Measurements from ENCODE around the gene ALDH3A2.

Gene ALDH3A2

GRCh38 chr17:19654896-19655295 is 6.3 kb downstream of the ALDH3A2 start:
- POLR2A ChIA-PET: no interaction called here
- no peaks in the 10 kb centered on the region for H3K9me3 ChIP-seq (ENCODE audit: control extremely low read depth in 1 of 5, control insufficient read depth in 4 of 5, insufficient read depth in 2 of 5, low read depth in 1 of 5, low read length in 4 of 5)
- peak in 2 of 3 donors; percentile 72 to 74 for DNase-seq
- no peak overlapping the region for H3K4me3 ChIP-seq (ENCODE audit: control insufficient read depth in 1 of 7, extremely low read depth in 1 of 7, insufficient read depth in 4 of 7, low read depth in 2 of 7, low read length in 6 of 7)
- H3K27ac ChIP-seq (ENCODE audit: insufficient read depth in 1 of 2, low read depth in 1 of 2, low read length in 2 of 2, poor library complexity in 1 of 2, severe bottlenecking in 2 of 2): no peak overlapping the region
- peaks cover 0 to 16% (median 3%) of the 10 kb centered on the region in 4 experiments for H3K4me1 ChIP-seq (ENCODE audit: control extremely low read depth in 1 of 4, control insufficient read depth in 4 of 4, insufficient read depth in 4 of 4, low read length in 3 of 4)
- CTCF ChIA-PET: interaction anchor here (1.4 kb wide), 1 partner anchor 32 kb away, joined by 3 read pairs; no protein-coding TSS in a partner anchor
- peaks cover 4 to 39% (median 7%) of the 10 kb centered on the region in 4 experiments for H3K36me3 ChIP-seq (ENCODE audit: control insufficient read depth in 4 of 4, insufficient read depth in 4 of 4, low read length in 3 of 4)
- no peaks in the 10 kb centered on the region for H3K27me3 ChIP-seq (replicated peaks in 2 of 5; ENCODE audit: control insufficient read depth in 4 of 5, insufficient read depth in 5 of 5, low read length in 4 of 5)
- 50% methylated on average over 1 of the region's 4 CpGs for WGBS (ENCODE audit: insufficient coverage)

GRCh38 chr17:19656336-19656735 is 7.8 kb downstream of the ALDH3A2 start:
- peaks cover 4 to 49% (median 7%) of the 10 kb centered on the region in 4 experiments for H3K36me3 ChIP-seq (ENCODE audit: control insufficient read depth in 4 of 4, insufficient read depth in 4 of 4, low read length in 3 of 4)
- POLR2A ChIA-PET: interaction anchor here (1.3 kb wide), 1 partner anchor 7 kb away, joined by 3 read pairs; the partner anchor contains the start of gene ALDH3A2
- WGBS (ENCODE audit: insufficient coverage): 52% methylated on average over 2 of the region's 4 CpGs

GRCh38 chr17:19656851-19657581 is 8.5 kb downstream of the ALDH3A2 start:
- Histone ChIP-seq H3K36me3 (ENCODE audit: control insufficient read depth in 4 of 4, insufficient read depth in 4 of 4, low read length in 3 of 4) (peaks cover 4 to 53% (median 9%) of the 10 kb centered on the region in 4 experiments), H3K4me3 (ENCODE audit: control insufficient read depth in 1 of 7, extremely low read depth in 1 of 7, insufficient read depth in 4 of 7, low read depth in 2 of 7, low read length in 6 of 7) (no peak overlapping the region), H3K27ac (ENCODE audit: insufficient read depth in 1 of 2, low read depth in 1 of 2, low read length in 2 of 2, poor library complexity in 1 of 2, severe bottlenecking in 2 of 2) (no peak overlapping the region), H3K27me3 (replicated peaks in 2 of 5; ENCODE audit: control insufficient read depth in 4 of 5, insufficient read depth in 5 of 5, low read length in 4 of 5) (no peaks in the 10 kb centered on the region), H3K4me1 (ENCODE audit: control extremely low read depth in 1 of 4, control insufficient read depth in 4 of 4, insufficient read depth in 4 of 4, low read length in 3 of 4) (peaks cover 0 to 15% (median 1%) of the 10 kb centered on the region in 4 experiments), H3K9me3 (ENCODE audit: control extremely low read depth in 1 of 5, control insufficient read depth in 4 of 5, insufficient read depth in 2 of 5, low read depth in 1 of 5, low read length in 4 of 5) (no peaks in the 10 kb centered on the region)
- DNase-seq: peak in 2 of 3 donors; percentile 77
- POLR2A ChIA-PET: interaction anchor here (1.3 kb wide), 1 partner anchor 8 kb away, joined by 3 read pairs; the partner anchor contains the start of gene ALDH3A2
- CTCF ChIA-PET: interaction anchor here (1.2 to 1.3 kb wide), 2 partner anchors 11 to 42 kb away, joined by 3 to 4 read pairs; no protein-coding TSS in a partner anchor
- WGBS (ENCODE audit: insufficient coverage): 58% methylated on average over 2 of the region's 4 CpGs

More at GRCh38 chr17:19656336-19656735, 7.8 kb downstream of the ALDH3A2 start:
- H3K27me3 ChIP-seq (replicated peaks in 2 of 5; ENCODE audit: control insufficient read depth in 4 of 5, insufficient read depth in 5 of 5, low read length in 4 of 5): no peaks in the 10 kb centered on the region
- H3K4me1 ChIP-seq (ENCODE audit: control extremely low read depth in 1 of 4, control insufficient read depth in 4 of 4, insufficient read depth in 4 of 4, low read length in 3 of 4): peaks cover 0 to 15% (median 1%) of the 10 kb centered on the region in 4 experiments
- CTCF ChIA-PET: interaction anchor here (1.2 to 1.4 kb wide), 3 partner anchors 10 to 41 kb away, joined by 3 to 4 read pairs (median 3); no protein-coding TSS in a partner anchor
- H3K27ac ChIP-seq (ENCODE audit: insufficient read depth in 1 of 2, low read depth in 1 of 2, low read length in 2 of 2, poor library complexity in 1 of 2, severe bottlenecking in 2 of 2): no peak overlapping the region
- DNase-seq: peak in 2 of 3 donors; percentile 32 to 53
- peak overlapping the region in 1 of 7 experiments; percentile 20 for H3K4me3 ChIP-seq (ENCODE audit: control insufficient read depth in 1 of 7, extremely low read depth in 1 of 7, insufficient read depth in 4 of 7, low read depth in 2 of 7, low read length in 6 of 7)
- no peaks in the 10 kb centered on the region for H3K9me3 ChIP-seq (ENCODE audit: control extremely low read depth in 1 of 5, control insufficient read depth in 4 of 5, insufficient read depth in 2 of 5, low read depth in 1 of 5, low read length in 4 of 5)

GRCh38 chr17:19659366-19660177 is 11.0 kb downstream of the ALDH3A2 start:
- DNase-seq: no peak
- ChIA-PET CTCF (interaction anchor here (0.7 to 1.4 kb wide), 2 partner anchors 12 to 15 kb away, joined by 3 to 8 read pairs; partner anchors contain the start of gene ALDH3A2), POLR2A (no interaction called here)
- Histone ChIP-seq H3K9me3 (ENCODE audit: control extremely low read depth in 1 of 5, control insufficient read depth in 4 of 5, insufficient read depth in 2 of 5, low read depth in 1 of 5, low read length in 4 of 5) (no peaks in the 10 kb centered on the region), H3K27ac (ENCODE audit: insufficient read depth in 1 of 2, low read depth in 1 of 2, low read length in 2 of 2, poor library complexity in 1 of 2, severe bottlenecking in 2 of 2) (no peak overlapping the region), H3K27me3 (replicated peaks in 2 of 5; ENCODE audit: control insufficient read depth in 4 of 5, insufficient read depth in 5 of 5, low read length in 4 of 5) (no peaks in the 10 kb centered on the region), H3K4me3 (ENCODE audit: control insufficient read depth in 1 of 7, extremely low read depth in 1 of 7, insufficient read depth in 4 of 7, low read depth in 2 of 7, low read length in 6 of 7) (no peak overlapping the region), H3K36me3 (ENCODE audit: control insufficient read depth in 4 of 4, insufficient read depth in 4 of 4, low read length in 3 of 4) (peaks cover 0 to 64% (median 14%) of the 10 kb centered on the region in 4 experiments), H3K4me1 (ENCODE audit: control extremely low read depth in 1 of 4, control insufficient read depth in 4 of 4, insufficient read depth in 4 of 4, low read length in 3 of 4) (peaks cover 0 to 15% (median 1%) of the 10 kb centered on the region in 4 experiments)
- WGBS (ENCODE audit: insufficient coverage): 100% methylated on average over 7 of the region's 7 CpGs

- 98% methylated on average over 6 of the region's 6 CpGs for WGBS (ENCODE audit: insufficient coverage)
- Histone ChIP-seq H3K9me3 (ENCODE audit: control extremely low read depth in 1 of 5, control insufficient read depth in 4 of 5, insufficient read depth in 2 of 5, low read depth in 1 of 5, low read length in 4 of 5) (no peaks in the 10 kb centered on the region), H3K27ac (ENCODE audit: insufficient read depth in 1 of 2, low read depth in 1 of 2, low read length in 2 of 2, poor library complexity in 1 of 2, severe bottlenecking in 2 of 2) (no peak overlapping the region), H3K36me3 (ENCODE audit: control insufficient read depth in 4 of 4, insufficient read depth in 4 of 4, low read length in 3 of 4) (peaks cover 1 to 63% (median 13%) of the 10 kb centered on the region in 4 experiments), H3K4me1 (ENCODE audit: control extremely low read depth in 1 of 4, control insufficient read depth in 4 of 4, insufficient read depth in 4 of 4, low read length in 3 of 4) (peaks cover 0 to 15% (median 1%) of the 10 kb centered on the region in 4 experiments), H3K27me3 (replicated peaks in 2 of 5; ENCODE audit: control insufficient read depth in 4 of 5, insufficient read depth in 5 of 5, low read length in 4 of 5) (no peaks in the 10 kb centered on the region), H3K4me3 (ENCODE audit: control insufficient read depth in 1 of 7, extremely low read depth in 1 of 7, insufficient read depth in 4 of 7, low read depth in 2 of 7, low read length in 6 of 7) (no peak overlapping the region)
- CTCF ChIA-PET: interaction anchor here (1.4 kb wide), 1 partner anchor 12 kb away, joined by 8 read pairs; the partner anchor contains the start of gene ALDH3A2
- DNase-seq: no peak
- POLR2A ChIA-PET: no interaction called here
Measured at GRCh38 chr17:19660219-19660870, 11.8 kb downstream of the ALDH3A2 start.

- no peaks in the 10 kb centered on the region for H3K27me3 ChIP-seq (replicated peaks in 2 of 5; ENCODE audit: control insufficient read depth in 4 of 5, insufficient read depth in 5 of 5, low read length in 4 of 5)
- no peak overlapping the region for H3K27ac ChIP-seq (ENCODE audit: insufficient read depth in 1 of 2, low read depth in 1 of 2, low read length in 2 of 2, poor library complexity in 1 of 2, severe bottlenecking in 2 of 2)
- H3K4me1 ChIP-seq (ENCODE audit: control extremely low read depth in 1 of 4, control insufficient read depth in 4 of 4, insufficient read depth in 4 of 4, low read length in 3 of 4): peaks cover 0 to 10% (median 1%) of the 10 kb centered on the region in 4 experiments
- H3K4me3 ChIP-seq (ENCODE audit: control insufficient read depth in 1 of 7, extremely low read depth in 1 of 7, insufficient read depth in 4 of 7, low read depth in 2 of 7, low read length in 6 of 7): no peak overlapping the region
- ChIA-PET CTCF (interaction anchor here (1.3 kb wide), 1 partner anchor 13 kb away, joined by 3 read pairs; the partner anchor contains the start of gene ALDH3A2), POLR2A (no interaction called here)
- WGBS (ENCODE audit: insufficient coverage): 100% methylated on average over 2 of the region's 3 CpGs
- H3K9me3 ChIP-seq (ENCODE audit: control extremely low read depth in 1 of 5, control insufficient read depth in 4 of 5, insufficient read depth in 2 of 5, low read depth in 1 of 5, low read length in 4 of 5): no peaks in the 10 kb centered on the region
- H3K36me3 ChIP-seq (ENCODE audit: control insufficient read depth in 4 of 4, insufficient read depth in 4 of 4, low read length in 3 of 4): peaks cover 8 to 63% (median 14%) of the 10 kb centered on the region in 4 experiments
- DNase-seq: no peak
Measured at GRCh38 chr17:19661121-19661520, 12.6 kb downstream of the ALDH3A2 start.
